GM12875 (cell line): ENCODE results near the gene CACNA2D1.

Source experiments
- H3K4me3 ChIP-seq: one replicate; pipeline ENCODE4 v1.5.1; 2011; ENCODE audit warnings: low read depth, low read length, control low read depth
- TF ChIP-seq, protein P1 (sequence below): IDR thresholded peaks from 2 replicates; pipeline ENCODE4 v1.5.1; 2011; ENCODE audit warnings: low read depth, mild to moderate bottlenecking, control low read depth, inconsistent platforms, low read length, moderate library complexity, borderline replicate concordance; ENCODE audit not compliant: insufficient read depth

Gene CACNA2D1

DNA sequence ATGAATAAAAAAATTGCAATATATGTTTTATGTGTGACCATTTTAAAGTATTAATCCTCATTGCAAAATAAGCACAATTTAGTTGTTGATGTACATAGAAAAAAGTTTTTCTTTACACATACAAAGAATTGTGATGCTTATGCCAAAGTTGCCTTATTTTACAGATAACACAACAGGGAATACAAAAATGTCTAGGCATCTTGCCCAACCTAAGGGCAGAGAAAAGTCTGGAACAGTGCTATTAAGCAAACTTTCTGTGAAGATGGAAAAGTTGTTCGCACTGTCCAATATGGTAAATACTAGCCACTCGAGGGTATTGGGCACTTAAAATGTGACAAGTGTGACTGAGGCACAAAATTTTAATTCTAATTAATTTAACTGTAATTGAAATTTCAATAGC is 483.6 kb downstream of the CACNA2D1 start:
- no peak overlapping the region for H3K4me3 ChIP-seq
- TF ChIP-seq, protein P1, sequence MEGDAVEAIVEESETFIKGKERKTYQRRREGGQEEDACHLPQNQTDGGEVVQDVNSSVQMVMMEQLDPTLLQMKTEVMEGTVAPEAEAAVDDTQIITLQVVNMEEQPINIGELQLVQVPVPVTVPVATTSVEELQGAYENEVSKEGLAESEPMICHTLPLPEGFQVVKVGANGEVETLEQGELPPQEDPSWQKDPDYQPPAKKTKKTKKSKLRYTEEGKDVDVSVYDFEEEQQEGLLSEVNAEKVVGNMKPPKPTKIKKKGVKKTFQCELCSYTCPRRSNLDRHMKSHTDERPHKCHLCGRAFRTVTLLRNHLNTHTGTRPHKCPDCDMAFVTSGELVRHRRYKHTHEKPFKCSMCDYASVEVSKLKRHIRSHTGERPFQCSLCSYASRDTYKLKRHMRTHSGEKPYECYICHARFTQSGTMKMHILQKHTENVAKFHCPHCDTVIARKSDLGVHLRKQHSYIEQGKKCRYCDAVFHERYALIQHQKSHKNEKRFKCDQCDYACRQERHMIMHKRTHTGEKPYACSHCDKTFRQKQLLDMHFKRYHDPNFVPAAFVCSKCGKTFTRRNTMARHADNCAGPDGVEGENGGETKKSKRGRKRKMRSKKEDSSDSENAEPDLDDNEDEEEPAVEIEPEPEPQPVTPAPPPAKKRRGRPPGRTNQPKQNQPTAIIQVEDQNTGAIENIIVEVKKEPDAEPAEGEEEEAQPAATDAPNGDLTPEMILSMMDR: no peak

DNA sequence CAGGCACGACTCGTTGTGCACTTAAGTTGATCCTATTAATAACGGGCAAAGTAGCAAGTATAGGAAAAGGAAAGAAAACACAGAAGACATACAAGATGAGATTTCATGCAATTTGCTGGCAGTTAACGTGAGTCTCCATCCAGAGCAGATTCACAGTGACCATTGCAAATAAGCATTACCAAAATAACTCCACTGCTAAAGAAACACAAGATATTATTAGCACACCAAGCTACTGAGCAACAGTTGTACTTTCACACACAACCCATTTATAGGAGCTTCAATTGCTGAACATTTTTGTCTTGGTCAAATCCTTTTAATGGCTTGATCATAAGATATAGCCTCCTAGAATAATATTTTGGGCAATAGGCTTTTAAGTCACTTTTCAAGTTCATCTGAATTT is 486.1 kb downstream of the CACNA2D1 start:
- TF ChIP-seq, protein P1: no peak
- no peak overlapping the region for H3K4me3 ChIP-seq

DNA sequence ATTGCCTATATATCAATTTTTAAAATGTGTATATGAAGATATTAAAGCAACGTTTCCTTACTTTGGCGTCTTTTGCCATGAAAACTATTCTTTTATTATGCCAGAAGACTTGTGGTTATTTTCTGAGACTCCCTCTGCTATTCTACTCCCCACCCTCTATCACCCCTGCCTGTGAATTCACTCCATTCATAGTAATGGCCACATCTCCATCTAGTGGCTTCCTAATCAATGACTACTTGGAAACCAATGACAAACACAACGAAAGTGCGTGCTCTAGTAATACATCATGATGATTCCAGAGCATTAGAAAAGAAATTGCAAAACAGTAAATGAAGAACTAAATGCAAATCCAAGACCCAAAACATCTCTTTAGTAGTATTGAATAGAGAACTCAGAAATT is 487.1 kb downstream of the CACNA2D1 start:
- TF ChIP-seq, protein P1: 0 out of 2 replicates have a peak, but pooled peaks have one; percentile 20
- H3K4me3 ChIP-seq: no peak overlapping the region

DNA sequence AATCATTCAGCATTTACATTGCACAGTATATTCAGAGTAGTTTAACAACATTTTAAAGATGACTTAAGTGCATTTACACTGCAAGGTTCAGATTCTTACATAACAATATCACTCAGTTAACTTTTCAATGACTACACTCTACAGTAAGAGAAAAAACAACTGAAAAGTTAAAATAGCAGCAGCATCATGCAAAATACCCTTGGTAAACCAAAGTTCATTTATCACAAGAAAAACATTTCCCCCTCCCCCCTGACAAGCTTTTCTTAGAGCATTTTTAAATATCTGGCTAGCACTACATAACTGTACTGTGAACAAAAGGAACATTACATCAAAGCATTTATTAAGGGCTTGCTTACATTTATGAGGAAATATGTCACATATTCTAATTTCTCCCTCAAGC is 494.3 kb downstream of the CACNA2D1 start:
- H3K4me3 ChIP-seq: no peak overlapping the region
- TF ChIP-seq, protein P1: no peak

DNA sequence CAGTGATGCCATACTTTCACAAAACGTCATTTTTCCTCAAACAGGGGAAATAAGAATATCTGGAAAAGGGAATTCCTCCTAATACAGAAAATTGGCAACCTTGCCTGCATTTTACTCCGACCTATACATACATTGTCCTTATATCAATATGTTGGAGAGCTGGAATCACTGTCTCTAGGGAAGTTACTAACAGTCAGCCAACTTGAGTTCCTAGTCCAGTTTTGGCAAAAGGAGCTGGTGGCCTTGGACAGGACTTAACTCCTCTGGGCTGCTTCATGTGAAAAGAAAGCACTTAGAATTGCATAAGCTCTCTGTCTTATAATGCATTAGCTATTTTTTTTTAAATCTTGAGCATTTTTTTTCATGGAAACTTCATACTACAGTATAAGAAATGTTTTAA is 499.5 kb downstream of the CACNA2D1 start:
- TF ChIP-seq, protein P1: no peak
- H3K4me3 ChIP-seq: no peak overlapping the region

DNA sequence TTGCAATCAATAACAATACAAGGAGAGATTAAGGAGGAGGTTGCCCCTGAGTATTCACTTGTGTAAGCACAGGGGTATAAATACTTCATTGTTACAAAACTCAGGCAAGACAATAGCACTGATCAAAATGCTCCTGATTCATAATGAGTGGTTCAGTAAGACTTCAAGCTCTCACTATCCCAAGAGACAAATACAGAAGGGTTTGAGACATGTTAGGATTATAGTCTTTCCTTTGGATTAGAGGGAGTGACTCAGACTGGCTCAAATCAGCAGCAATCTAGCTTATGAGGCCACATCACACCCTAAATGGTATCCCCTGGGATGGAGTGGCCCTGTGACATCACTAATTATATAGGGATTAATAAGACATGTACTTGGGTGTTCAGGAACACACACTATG is 506.5 kb downstream of the CACNA2D1 start:
- TF ChIP-seq, protein P1: no peak
- H3K4me3 ChIP-seq: no peak overlapping the region

DNA sequence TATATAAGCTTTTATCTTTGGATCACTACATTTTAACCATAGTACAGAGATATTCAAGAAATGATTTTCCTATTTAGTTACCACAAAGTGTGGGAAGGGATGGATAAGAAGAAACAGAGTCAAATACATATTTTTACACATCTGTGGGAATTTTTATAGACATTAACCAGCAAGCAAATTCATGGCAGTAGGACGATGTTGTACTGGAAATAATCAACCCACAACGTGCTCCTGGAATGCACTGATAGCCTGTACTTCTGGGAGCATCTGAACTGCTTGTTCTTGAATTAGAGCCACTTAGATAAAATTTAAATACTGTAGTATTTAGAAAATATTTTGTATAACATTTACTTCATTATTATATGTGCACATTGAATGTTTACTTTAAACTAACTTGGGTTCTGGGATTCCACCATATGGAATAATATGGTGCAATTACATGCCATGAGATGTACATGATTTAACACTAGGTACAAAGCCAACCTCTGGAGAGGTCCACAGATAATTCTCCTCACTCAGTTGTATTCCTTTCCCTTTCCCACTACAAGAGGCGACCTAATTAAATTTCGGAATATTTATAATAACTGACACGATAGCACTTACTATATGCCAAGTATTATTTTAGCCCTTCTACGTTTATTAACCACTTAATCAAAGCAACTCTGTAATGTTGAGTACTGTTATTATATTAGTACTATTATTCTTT is 508.8 kb downstream of the CACNA2D1 start:
- no peak overlapping the region for H3K4me3 ChIP-seq
- TF ChIP-seq, protein P1: no peak
